ENCODE data around the gene USP46. TPM values are rescaled to one million over a fixed set of nuclear protein-coding genes. Genes with fewer than 3 reads are reported as not detected.

USP46 gene
- total and polyA plus RNA-seq, 2 of the 8 experiments (the other 6 are each of a cell fraction or from before 2014, with no cell fraction given): 10.6 to 62.4 TPM

- TF ChIP-seq CEBPB (IDR thresholded peaks at IDR 0.05; ENCODE audit: low read depth, low read length): no peak
- TF ChIP-seq EP300 (IDR thresholded peaks at IDR 0.05; ENCODE audit: borderline replicate concordance in 1 of 2, low read depth in 2 of 2, low read length in 2 of 2): no peak
- TF ChIP-seq CHD2 (IDR thresholded peaks at IDR 0.05; ENCODE audit: low read length): no peak
- TF ChIP-seq CBX5 (IDR thresholded peaks at IDR 0.05; ENCODE audit: low read depth, low read length): no peak
- no peak for TF ChIP-seq RXRA (IDR thresholded peaks at IDR 0.05; ENCODE audit: insufficient read depth, low read depth, low read length)
- no peak for TF ChIP-seq KDM1A (IDR thresholded peaks at IDR 0.05; ENCODE audit: borderline replicate concordance, low read length)
These were observed at the start of gene USP46 (continued) for GRCh38 chr4:52659001-52659721.
